ENCODE measurements around the gene ATP13A2.
"Not testable (repeated sequence)": the region's sequence is repeated elsewhere in the genome, so short reads cannot be mapped to it uniquely, and the experiment has no call there.

The ATP13A2 gene

DNA sequence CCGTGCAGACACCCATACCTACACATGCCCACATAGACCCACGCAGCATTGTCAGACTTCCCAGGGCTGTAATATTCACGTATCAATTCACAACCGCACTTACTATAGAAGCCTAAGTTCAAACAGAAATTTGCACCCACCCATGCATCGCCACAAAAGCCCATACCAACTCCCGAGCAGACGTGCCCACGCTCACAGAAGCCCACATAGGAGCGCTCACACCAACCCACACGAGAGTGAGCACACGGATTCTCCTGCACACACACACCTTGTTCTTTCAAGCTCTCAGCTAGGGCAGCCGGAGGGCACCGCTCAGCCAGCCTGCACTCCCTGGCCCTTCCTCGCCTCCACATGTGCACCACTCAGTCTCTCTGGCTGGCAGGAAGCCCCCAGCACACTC, 35.9 kb downstream of the ATP13A2 start:
- DNase-seq: no peak

DNA sequence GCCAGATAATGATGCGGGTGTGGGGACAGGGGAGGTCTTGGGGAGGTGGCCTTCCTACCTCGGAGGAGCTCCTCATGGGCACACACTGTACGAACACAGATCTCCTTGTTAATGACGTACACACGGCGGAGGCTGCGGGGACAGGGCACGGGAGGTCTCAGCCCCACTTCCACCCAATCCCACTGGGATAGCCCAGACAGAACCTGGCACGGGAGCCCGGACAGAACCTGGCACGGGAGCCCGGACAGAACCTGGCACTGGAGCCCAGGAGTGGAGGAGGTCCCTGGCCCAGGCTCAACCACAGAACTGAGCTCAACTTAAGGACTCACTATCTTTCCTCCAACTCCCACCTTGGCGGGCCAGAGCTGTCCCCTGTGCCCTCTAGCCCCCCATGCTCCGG, 36.5 kb downstream of the ATP13A2 start:
- no peak for DNase-seq

DNA sequence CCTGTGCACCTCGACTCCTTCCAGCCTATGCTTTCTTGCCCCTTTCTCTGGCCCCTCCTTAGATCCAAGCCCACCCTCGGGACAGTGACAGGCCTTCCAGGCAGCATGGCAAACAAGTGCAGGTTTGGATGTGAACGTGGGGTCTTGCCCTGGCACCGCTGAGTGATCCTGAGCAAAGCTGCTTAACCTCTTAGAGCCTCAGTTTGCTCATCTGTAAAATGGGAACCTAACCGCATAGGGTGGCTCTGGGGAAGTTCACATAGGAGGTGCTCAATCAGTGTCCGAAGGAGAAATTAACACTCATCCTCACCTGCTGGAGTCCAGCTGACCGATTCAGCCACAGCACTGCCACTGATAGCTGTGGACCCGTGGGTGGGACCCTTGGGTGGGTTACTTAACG, 38.5 kb downstream of the ATP13A2 start:
- no peak for DNase-seq

- no peak for DNase-seq
Measured at GRCh38 chr1:16972189-16972895, 39.4 kb downstream of the ATP13A2 start.

DNA sequence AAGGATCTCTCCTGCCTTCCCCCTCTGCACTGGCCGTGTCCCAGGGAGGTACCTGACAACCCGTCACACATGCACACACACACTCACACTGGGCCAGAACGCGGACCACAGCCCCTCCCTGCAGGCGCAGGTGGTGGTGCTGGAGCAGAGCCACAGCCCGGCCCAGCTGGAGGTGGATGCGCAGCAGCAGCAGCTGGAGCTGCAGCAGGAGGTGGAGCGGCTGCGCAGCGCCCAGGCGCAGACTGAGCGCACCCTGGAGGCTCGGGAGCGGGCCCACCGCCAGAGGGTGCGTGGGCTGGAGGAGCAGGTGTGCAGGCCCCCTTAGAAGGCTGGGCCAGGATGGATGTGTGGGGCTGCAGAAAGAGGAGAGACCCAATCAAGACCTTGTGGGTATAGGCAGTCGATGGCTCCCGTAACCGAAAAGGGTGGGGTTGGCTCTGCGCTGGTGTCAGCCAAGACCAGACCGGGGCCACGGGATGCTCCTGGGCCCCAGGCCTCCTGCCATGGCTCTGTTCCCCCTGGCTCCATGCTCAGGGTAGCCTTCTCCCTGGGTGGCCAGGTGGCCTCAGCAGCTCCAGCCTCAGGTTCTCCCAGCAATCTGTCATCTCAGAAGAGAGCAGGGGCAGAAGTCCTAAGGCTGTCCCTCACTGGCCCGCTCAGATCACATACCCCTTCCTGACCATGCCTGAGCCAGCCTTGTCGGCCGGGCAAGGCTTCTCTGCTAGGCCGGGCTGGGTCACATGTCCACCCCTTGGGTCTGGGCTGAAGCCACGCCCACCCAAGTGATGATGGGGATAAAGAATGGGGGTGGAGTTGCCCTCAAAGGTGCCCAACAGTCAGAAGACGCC, 40.2 kb downstream of the ATP13A2 start:
- DNase-seq: no peak

DNA sequence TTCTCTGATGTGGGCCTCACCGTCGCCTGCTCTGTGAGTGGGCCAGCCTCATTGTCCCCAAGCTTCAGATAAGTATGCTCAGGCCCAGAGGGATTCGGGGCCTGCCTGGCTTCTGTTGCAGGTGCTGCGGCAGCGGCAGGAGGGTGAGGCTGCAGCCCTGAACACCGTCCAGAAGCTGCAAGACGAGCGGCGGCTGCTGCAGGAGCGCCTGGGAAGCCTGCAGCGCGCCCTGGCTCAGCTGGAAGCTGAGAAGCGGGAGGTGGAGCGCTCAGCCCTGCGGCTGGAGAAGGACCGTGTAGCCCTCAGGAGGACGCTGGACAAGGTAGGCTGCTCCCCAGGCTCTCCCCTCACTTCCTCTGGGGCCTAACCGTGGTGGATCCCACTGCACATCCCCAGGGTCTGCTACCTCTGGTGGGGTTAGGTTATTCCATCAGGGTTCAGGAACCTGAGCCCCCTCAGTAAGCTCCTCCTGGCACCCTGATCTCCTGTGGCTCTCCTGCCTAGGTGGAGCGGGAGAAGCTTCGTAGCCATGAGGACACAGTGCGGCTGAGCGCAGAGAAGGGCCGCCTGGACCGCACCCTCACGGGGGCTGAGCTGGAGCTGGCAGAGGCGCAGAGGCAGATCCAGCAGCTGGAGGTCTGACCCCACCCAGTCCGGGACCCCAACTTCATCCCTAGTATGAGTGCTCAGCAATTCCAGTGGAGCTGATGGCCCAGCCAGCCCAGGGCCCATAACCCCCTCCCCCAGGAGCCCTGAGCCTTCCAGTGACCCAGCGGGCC, 41.4 kb downstream of the ATP13A2 start:
- no peak for DNase-seq

DNA sequence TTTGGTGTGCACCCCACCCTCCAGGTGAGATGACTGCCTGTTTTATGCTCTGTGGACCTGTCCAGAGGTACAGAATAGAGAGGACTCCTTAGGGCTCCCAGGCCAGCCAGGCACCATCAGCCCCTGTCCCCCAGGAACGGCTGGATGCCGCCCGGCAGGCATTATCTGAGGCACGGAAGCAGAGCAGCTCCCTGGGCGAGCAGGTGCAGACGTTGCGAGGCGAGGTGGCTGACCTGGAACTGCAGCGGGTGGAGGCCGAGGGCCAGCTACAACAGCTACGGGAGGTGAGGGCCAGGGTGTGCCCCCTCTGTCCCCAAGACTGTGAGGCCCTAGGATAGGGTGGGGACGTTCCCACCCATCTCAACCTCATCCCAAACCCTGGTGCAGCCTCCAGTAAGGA, 42.1 kb downstream of the ATP13A2 start:
- DNase-seq: no peak

GRCh38 chr1:16969057-16969611, 42.6 kb downstream of the ATP13A2 start:
- no peak for DNase-seq

GRCh38 chr1:16968372-16968771, 43.4 kb downstream of the ATP13A2 start:
- no peak for DNase-seq

- no peak for DNase-seq
Measured at GRCh38 chr1:16967962-16968361, 43.8 kb downstream of the ATP13A2 start.

GRCh38 chr1:16967095-16967575, 44.6 kb downstream of the ATP13A2 start:
- no peak for DNase-seq

- DNase-seq: no peak
Measured at GRCh38 chr1:16966282-16966681, 45.4 kb downstream of the ATP13A2 start.

DNA sequence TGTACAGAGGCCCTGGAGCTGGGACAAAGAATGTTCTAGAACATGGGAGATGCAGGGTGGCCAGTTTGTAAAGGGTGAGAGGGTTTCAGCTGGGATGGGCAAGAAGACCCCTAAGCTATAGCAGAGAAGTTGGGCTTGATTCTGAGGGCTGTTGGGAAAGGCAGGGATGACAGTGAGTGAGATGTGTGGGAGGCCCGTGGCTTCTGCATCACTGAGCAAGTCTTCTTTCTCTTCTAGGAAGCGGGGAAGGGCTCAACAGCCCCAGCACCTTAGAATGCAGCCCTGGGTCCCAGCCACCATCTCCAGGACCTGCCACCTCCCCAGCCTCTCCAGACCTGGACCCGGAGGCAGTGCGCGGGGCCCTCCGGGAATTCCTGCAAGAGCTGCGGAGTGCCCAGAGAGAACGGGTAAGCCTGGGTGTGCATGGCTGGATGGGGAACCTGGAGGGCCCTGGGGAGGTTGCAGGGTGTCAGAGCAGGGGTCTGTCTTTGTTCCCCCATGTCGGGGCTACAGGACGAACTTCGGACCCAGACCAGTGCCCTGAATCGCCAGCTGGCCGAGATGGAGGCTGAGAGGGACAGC, 46.2 kb downstream of the ATP13A2 start:
- DNase-seq: no peak

GRCh38 chr1:16964169-16964568, 47.6 kb downstream of the ATP13A2 start:
- not testable (repeated sequence) for DNase-seq

DNA sequence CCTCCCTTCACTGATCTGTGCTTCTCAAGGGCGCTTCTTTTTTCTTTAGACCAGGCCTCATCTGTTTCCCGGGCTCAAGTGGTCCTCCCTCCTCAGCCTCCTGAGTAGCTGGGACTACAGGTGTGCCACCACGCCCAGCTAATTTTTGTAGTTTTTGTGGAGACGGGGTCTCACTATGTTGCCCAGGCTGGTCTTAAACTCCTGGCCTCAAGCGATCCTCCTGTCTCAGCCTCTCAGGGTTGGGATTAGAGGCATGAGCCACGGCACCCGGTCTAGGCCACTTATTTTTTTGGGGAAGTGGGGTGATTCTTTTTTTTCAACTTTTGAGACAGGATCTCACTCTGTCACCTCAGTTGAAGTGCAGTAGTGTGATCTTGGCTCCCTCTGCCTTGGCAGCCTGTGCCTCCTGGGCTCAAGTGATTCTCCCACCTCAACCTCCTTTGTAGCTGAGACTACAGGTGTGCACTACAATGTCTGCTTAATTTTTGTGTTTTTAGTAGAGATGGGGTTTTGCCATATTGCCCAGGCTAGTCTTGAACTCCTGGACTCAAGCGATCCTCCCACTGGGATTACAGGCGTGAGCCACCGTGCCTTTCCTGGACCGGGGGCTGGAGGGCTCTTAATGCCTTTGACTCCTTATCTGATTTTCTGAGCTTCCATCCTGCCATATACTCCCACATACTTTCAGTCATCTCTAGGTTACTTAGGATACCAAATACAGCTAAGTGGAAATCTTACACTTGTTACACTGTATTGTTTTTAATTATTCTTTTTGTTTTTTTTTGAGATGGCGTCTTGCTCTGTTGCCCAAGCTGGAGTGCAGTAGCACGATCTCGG, 50.2 kb downstream of the ATP13A2 start:
- DNase-seq: no peak

DNA sequence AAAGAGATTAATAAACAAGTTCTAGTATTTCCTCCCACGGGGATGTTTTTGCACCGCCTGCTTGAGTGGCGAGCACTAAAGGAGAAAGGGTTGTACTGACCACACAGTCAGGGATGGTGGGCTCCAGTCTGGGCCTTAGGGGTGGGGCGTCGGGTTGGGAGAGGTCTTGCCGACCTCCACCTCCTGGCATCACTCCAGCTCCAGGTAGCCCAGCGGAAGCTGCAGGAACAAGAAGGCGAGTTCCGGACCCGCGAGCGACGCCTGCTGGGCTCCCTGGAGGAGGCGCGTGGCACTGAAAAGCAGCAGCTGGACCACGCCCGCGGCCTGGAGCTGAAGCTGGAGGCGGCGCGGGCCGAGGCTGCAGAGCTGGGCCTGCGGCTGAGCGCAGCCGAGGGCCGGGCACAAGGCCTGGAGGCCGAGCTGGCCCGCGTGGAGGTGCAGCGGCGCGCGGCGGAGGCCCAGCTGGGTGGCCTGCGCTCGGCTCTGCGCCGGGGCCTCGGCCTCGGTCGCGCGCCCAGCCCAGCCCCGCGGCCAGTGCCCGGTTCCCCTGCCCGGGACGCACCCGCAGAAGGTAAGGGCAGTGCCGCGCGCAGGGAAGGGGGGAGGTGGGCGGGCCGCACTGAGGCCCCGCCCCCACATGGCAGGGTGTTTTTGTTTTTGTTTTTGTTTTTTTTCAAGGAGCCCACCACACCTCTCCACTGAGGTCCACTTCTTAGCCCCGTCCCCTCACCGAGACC, 51.0 kb downstream of the ATP13A2 start:
- DNase-seq: peak; percentile 74

DNA sequence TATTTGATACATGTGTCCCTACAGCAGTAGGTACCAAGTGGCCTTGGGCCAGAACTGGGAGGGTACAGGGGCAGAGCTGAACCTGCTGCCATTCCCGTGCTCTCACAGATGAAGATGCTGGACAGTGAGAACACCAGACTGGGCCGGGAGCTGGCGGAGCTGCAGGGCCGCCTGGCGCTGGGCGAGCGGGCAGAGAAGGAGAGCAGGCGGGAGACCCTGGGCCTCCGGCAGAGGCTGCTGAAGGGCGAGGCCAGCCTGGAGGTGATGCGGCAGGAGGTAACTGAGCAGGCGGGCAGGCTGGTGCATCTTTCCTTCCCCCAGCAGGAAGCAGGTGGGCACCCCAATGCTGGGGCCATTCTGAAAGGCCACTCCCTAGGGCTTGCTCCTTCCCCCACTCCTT, 53.3 kb downstream of the ATP13A2 start:
- no peak for DNase-seq

GRCh38 chr1:16957731-16958130, 54.0 kb downstream of the ATP13A2 start:
- DNase-seq: no peak

DNA sequence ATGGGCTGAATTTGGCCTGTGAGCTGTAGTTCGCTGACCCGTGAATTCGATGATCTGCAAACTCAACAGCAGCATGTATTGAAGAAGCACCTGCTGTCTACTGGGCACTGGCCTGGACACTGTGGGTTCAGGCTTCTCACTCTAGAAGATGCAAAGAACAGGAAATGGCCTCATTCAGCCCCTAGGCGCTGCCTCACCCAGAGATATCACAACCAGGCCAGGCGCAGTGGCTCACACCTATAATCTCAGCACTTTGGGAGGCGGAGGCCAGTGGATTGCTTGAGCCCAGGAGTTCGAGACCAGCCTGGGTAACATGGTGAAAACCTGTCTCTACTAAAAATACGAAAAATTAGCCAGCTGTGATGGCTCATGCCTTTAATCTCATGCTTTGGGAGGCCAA, 55.0 kb downstream of the ATP13A2 start:
- DNase-seq: no peak

GRCh38 chr1:16955186-16955585, 56.5 kb downstream of the ATP13A2 start:
- no peak for DNase-seq

DNA sequence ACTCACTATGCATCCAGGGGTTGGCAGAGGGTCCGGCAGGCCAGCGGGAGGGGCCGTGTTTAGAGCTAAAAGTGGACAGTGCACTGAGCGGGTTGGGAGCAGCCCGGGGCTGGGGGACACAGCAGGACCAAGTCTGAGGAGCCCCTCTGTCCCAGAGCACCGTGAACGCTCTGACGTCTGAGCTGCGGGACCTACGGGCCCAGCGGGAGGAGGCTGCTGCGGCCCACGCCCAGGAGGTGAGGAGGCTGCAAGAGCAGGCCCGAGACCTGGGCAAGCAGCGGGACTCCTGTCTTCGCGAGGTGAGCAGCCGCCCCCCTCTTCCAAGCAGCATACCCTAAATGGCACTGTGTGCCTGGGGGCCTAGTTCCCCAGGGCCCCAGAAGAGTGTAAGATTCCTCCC, 57.1 kb downstream of the ATP13A2 start:
- no peak for DNase-seq
